Astrocyte of the cerebellum (primary cell): ENCODE results near the gene CEL.

Source experiments
- DNase-seq: peaks from one replicate; pipeline ENCODE4 v3.0.0-alpha.2; 2011; ENCODE audit warnings: low read depth
- H3K4me3 ChIP-seq: 2 replicates; pipeline ENCODE4 v1.5.1; 2011; ENCODE audit warnings: mild to moderate bottlenecking, low read depth, low read length, moderate library complexity
- in situ Hi-C: cut with HindIII; loops from 2 replicates; pipeline ENCODE4 v1.10.0; 2017; ENCODE audit warnings: low sequenced_read_pairs
- TF ChIP-seq, protein P1 (sequence below): IDR thresholded peaks from 2 replicates; pipeline ENCODE4 v1.5.1; 2012; ENCODE audit warnings: low read length, low read depth, moderate library complexity, mild to moderate bottlenecking; ENCODE audit errors: missing control alignments

The CEL gene

GRCh38 chr9:133114886-133115603 is 53.3 kb downstream of the CEL start:
- no peak overlapping the region for H3K4me3 ChIP-seq
- in situ Hi-C loops = loop anchor here (5.0 kb wide), 1 partner anchor 67 kb away; no protein-coding TSS in a partner anchor
- DNase-seq = no peak
- TF ChIP-seq, protein P1, sequence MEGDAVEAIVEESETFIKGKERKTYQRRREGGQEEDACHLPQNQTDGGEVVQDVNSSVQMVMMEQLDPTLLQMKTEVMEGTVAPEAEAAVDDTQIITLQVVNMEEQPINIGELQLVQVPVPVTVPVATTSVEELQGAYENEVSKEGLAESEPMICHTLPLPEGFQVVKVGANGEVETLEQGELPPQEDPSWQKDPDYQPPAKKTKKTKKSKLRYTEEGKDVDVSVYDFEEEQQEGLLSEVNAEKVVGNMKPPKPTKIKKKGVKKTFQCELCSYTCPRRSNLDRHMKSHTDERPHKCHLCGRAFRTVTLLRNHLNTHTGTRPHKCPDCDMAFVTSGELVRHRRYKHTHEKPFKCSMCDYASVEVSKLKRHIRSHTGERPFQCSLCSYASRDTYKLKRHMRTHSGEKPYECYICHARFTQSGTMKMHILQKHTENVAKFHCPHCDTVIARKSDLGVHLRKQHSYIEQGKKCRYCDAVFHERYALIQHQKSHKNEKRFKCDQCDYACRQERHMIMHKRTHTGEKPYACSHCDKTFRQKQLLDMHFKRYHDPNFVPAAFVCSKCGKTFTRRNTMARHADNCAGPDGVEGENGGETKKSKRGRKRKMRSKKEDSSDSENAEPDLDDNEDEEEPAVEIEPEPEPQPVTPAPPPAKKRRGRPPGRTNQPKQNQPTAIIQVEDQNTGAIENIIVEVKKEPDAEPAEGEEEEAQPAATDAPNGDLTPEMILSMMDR = no peak

GRCh38 chr9:133115604-133116345 is 54.0 kb downstream of the CEL start:
- no peak overlapping the region for H3K4me3 ChIP-seq
- TF ChIP-seq, protein P1 = no peak
- in situ Hi-C loops = loop anchor here (5.0 kb wide), 1 partner anchor 67 kb away; no protein-coding TSS in a partner anchor
- peak; percentile 46 for DNase-seq

- no peak for DNase-seq
- in situ Hi-C loops = loop anchor here (5.0 kb wide), 1 partner anchor 66 kb away; no protein-coding TSS in a partner anchor
- H3K4me3 ChIP-seq = no peak overlapping the region
- TF ChIP-seq, protein P1 = no peak
Observed at GRCh38 chr9:133116346-133117231, 54.8 kb downstream of the CEL start.

DNA sequence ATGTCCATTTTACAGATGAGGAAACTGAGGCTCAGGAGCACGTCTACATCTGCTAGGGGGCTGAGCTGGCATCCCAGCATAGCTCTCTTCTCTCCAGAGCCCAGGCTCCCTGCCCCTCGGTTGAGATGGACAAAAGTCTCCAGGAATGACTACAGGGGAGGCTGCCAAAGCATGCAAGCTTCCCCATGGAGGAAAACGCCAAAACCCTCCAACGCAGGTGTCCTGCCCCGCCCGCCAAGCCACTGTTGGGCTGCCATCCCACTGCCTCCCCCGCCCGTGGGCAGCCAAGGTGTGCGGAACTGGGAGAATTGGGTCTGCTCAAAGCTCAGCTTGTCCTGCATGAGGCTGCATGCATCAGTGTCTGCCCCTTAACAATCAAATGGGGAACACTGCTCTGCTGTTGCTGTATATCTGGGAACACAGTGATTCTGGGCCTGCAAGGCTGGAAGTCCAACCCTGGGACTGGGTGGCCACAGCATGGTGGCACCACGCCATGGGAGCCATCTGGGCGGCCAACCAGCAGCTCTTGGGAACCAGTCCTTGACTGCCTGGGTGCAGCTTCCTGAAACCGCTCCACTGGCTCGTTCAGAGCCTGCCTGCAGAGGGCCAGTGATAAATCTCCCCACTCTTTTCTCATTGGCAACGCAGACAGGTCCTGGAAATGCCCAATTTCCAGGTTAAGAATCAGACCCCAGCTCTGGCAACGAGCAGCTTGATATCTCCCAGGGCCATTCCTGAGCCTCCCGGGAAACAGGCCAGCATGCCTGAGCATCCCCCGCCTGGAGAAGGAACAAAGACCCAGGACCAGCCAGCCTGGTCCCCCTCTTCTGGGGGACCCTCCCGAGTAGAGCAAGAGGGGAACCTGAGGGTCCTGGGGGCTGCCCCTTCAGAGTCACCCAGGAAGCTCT is 55.7 kb downstream of the CEL start:
- in situ Hi-C loops = loop anchor here (5.0 kb wide), 1 partner anchor 65 kb away; no protein-coding TSS in a partner anchor
- TF ChIP-seq, protein P1 = peak; percentile 17
- H3K4me3 ChIP-seq = no peak overlapping the region
- no peak for DNase-seq

DNA sequence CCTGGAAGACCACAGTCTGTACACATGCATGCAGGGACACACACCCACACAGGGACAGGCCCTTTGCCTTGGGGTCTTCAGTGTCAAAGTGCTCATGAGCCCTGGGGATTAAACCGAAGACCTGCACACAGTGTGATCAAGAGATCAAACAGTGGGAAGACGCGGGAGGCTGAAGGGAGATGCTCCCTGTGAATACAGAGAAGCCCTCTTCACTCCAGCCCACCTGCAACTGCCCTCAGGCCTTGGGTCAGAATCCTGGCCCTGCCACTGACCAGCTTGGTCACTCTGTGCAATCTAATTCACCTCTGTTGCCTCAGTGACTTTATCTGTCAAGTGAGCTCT is 56.4 kb downstream of the CEL start:
- in situ Hi-C loops = loop anchor here (5.0 kb wide), 1 partner anchor 64 kb away; no protein-coding TSS in a partner anchor
- TF ChIP-seq, protein P1 = no peak
- DNase-seq = no peak
- no peak overlapping the region for H3K4me3 ChIP-seq
